GM18498 (cell line): ENCODE results near the gene NXNL1.

ENCODE experiments used
- ATAC-seq: cut with Tn5 transposase; IDR thresholded peaks from one replicate; pipeline ENCODE4 v1.9.1; 2021; ENCODE audit warnings: mild to moderate bottlenecking, moderate library complexity; ENCODE audit not compliant: unreplicated experiment

NXNL1 gene

DNA sequence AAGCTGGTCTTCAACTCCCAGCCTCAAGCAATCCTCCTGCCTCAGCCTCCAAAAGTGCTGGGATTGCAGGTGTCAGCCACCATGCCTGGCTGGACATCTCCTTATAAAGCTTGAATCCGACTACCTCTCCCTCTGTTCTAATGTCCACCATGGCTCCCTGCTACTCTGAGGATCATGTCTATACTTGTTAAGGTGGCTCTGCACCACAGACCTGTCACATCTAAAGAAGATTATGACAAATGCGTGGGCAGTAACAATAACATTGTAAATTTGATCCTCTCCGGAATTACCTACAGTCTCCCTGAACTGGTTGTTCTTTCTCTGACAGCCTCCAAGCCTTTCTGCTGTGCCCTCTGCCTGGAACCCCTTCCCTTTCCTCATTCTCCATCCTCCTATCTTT, 1.8 kb downstream of the NXNL1 start:
- no peak for ATAC-seq

DNA sequence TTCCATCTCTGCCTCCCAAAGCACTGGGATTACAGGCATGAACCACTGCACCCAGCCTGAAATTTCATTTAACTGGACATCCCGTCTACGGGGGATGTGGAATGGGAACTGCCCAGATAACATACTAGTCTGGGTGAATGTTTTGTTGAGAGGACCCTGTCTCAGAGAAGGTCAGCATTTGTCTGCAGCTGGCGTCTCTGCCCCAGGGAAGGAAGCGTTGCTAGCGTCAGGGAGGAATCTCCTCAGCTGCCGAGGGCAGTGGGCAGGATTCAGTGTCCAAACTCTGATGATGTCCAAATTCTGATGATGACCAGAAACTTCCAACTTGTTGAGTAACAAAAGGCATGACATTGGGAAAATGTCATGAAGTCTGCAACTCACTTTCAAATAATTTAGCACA, 3.1 kb downstream of the NXNL1 start:
- no peak for ATAC-seq

GRCh38 chr19:17456127-17456526, 4.6 kb downstream of the NXNL1 start:
- no peak for ATAC-seq

DNA sequence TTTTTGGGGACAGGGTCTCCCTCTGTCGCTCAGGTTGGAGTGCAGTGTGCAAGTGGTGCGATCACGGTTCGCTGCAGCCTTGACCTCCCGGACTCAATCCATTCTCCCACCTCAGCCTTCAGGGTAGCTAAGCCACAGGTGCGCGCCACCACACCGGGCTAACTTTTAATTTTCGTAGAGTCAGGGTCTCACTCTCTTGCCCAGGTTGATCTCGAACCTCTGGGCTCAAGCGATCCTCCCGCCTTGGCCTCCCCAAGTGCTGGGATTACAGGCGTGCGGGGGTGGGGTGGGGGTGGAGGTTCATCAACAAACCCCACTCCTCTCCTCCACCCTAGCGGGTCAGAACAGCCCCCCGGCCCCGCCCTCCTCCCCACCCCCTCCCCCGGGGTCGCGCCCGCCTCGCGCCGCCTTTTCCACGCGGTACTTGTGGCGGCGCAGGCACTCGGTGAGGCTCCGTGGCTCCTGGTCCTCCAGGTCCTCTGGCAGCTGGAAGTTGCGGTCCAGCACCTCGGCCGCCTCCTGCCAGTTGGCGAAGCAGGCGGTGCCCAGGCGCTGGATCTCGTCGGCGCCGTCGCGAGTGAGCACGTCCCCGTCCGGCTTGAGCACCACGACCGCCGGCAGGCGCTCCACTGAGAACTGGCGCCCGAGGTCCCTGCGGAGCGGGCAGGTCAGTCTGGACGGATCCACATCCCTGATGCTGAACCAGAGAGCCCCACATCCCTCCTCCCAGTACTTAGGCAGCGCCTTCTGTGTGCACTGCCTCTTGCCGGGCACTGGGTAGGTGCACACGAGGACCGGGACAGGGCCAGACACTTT, 5.2 kb downstream of the NXNL1 start:
- ATAC-seq, result no peak

DNA sequence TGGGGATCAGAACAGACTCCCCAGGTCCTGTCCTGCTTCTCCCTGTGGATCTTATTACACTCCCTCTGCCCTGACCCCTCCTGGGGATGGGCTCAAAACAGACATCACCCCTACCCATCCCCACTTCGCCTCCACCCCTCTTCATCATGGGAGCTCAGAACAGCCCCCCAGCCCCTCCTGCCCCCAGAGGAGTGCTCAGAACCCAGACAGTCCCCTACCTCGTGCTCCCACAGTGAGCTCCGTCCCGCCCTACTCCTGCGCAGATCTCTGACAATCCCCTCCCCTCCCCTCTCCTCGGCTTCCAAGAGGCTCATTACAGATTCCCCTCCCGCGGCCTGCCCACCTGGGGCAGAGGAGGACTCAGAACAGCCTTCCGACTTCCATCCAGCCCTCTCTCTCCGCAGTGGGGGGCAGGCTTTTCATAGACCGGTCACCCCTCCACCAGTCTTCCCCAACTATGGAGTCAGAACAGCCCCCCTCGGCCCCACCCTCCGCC, 6.1 kb downstream of the NXNL1 start:
- ATAC-seq, result no peak

DNA sequence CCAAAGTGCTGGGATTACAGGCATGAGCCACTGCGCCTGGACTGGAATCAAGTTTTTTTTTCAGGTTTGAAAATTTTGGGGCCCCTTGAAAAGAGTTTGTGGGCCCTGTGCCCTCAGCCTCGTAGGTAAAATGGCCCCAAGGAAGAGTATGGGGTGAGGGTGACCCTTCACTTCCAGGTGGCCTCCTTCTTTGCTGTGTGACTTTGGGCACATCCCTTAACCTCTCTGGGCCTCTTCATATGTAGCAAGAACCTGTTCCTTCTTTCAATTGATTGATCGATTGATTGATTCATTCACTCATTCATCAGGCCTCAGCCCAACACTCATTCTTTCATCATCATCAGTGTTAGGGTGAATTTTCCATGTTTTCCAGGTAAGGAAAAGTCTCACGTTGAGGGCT, 8.9 kb downstream of the NXNL1 start:
- no peak for ATAC-seq

DNA sequence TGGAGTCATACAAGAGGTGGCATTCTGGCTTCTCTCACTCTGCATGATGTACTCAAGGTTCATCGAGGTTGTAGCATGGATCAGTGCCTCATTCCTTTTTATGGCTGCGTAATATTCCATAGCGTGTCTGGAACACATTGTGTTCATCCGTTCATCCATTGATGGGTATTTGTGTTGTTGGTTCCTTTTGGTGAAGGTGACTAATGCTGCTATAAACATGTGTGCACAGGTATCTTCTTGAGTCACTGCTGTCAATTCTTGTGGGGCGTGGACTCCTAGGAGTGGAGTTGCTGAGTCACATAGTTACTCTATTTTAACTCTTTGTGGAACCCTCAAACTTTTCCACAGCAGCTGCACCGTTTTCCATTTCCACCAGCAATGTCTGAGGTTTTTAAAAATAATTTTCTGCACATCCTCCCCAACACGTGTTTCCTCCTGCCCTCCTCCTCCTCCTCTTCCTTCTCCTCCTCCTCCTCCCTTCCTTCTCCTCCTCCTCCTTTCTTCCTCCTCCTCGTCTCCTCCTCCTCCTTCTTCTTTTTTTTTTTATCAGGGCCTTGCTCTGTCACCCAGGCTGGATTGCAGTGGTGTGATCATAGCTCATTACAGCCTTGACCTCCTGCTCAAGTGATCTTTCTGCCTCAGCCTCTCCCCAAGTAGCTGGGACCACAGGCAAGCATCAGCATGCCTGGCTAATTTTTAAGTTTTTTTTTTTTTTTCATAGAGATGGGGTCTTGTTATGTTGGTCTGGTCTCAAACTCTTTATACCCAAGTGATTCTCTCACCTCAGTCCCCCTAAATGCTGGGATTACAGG, 10.3 kb downstream of the NXNL1 start:
- no peak for ATAC-seq

DNA sequence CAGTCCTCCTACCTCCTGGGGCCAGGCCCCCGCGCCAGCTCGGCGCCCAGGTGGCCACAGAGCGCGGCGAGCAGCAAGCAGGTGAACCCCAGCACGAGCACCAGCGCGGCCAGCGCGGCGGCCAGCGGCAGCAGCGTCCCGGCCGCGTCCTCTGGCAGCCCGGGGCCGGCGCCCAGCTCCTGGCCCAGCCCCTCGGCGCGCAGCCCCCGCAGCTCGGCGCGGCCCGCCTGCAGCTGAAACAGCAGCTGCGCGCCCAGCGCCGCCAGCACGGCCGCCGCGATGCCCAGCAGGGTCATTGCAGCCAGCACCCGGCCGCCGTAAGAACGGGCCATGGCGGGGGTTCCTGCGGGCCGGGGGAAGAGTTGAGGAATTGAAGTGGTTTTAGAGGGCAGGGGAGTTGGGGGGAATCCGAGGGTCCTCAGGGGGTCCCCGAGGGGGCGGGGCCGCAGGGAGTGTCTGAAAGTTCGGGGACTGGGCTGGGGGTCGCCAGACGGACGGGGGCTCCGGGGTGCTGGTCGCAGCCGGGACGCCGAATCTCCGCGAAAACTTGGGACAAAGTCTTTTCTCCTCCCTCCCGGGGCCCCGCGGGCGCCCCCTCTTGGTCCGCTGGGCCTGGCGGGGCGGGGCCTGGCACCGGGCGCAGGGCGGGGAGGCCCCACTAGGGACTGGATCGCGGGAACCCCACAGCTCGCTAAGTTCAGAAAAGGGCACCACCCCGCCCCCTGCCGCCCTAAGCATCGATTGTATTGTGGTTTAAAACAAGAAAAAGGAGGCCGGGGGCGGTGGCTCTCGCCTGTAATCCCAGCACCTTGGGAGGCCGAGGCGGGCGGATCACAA, 12.4 kb downstream of the NXNL1 start, which contains the start of gene TMEM221:
Gene TMEM221, minus strand, starts transcription at position 538 of the 837 bp plus-strand sequence. Its CDS starts 206 bp downstream, at position 332.
- ATAC-seq, result no peak

GRCh38 chr19:17447704-17448130, 13.0 kb downstream of the NXNL1 start:
- ATAC-seq, result no peak

- ATAC-seq, result no peak
Observed at GRCh38 chr19:17445526-17446165, 15.1 kb downstream of the NXNL1 start.

GRCh38 chr19:17441241-17442021, 19.3 kb downstream of the NXNL1 start:
- ATAC-seq, result no peak

DNA sequence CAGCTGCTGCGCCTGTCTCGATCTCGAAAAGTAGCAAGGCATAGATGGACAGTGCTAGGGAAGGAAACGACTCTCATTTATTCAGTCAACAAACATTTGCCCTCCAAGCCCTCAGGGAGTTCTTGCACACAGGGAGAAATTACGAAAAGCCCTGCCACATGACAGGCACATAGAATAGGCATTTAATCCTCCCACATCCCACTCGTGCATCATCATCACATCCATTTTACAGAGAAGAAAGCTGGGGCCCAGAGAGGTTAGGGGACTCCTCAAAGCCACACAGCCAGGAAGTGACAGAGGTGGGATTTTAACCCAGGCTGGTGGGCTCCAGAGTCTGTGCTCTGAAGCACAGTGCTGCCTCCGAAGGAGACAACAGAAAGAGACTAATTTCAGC, 23.9 kb downstream of the NXNL1 start:
- no peak for ATAC-seq

DNA sequence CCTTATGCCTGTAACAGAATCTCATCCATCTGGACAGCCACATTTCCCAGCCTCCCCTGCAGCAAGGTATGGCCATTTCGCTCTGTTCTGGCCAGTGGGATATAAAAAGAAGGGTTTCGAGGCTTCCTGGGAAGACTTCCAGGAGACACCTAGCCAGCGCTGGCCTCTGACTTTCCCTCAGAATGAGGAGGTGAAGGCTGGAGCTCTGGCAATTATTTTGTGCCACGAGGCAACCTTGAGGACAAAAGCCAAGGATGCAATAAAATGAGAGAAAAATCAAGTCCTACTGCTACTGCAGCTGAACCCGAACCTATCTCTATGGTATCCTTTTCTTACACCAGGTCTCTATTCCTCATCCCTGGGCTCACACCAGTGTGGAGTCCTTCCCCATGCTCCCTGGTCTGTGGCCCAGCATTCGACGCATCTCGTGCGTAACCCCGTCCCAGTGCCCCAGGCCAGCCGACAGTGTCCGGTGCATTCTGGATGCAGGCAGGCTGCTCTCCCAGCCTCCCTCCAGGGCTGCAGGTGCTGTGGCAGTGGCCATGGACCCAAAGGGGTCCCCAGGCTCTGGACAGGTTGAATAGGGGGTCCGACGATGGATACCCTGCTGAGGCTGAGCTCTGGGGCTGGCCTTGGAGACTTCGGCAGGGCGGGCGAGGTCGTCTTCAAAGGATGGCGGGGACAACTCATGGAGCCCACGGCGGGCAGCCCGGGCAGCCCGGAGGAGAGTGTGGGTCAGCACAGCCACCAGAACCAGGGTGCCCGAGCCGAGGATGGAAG, 24.4 kb downstream of the NXNL1 start:
- ATAC-seq, result no peak

DNA sequence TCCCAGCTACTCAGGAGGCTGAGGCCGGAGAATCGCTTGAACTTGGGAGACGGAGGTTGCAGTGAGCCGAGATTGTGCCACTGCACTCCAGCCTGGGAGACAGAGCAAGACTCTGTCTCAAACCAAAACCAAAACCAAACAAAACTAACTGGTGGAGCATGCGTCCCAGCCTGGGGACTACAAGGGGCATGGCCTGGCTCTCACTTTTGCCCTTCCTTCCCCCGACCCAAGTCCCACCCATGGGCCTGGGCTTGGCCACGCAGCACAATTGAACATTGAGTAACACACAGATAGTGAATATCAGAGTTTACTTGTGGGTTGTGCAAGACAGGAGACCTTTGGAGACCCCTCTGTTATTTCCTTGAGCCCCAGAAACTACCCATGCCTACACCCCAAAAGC, 25.5 kb downstream of the NXNL1 start:
- no peak for ATAC-seq

- ATAC-seq, result no peak
Observed at GRCh38 chr19:17431417-17431816, 29.3 kb downstream of the NXNL1 start.

GRCh38 chr19:17429641-17430113, 31.0 kb downstream of the NXNL1 start:
- ATAC-seq, result no peak

DNA sequence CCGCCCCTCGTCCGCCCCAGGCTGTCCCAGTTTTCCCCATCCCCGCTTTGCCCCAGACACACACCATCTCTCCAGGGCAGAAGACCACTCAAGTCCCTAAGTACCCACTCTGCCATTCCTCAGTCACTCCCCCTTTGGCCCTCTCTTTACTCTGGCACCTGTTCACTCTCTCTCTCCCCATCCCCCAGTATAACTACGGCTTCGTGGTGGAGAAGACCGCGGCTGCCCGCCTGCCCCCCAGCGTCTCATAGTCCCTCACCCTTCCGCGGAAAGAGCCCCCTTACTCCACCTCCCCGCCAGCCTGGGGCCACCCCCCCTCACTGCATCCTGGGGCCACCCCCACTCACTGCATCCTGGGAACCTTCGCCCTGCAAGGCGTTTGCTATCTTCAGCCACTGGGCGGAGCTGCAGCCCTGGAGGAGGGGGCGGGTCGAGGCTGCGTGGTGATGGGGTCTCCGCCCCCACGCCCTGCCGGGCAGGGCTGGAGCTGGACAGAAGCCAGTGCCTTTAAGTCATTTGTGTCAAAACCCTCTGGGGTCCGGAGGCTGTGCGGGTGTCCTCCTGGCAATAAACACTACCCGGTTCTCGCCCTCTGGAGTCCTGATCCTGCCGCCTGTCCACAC, 35.9 kb downstream of the NXNL1 start:
- no peak for ATAC-seq

DNA sequence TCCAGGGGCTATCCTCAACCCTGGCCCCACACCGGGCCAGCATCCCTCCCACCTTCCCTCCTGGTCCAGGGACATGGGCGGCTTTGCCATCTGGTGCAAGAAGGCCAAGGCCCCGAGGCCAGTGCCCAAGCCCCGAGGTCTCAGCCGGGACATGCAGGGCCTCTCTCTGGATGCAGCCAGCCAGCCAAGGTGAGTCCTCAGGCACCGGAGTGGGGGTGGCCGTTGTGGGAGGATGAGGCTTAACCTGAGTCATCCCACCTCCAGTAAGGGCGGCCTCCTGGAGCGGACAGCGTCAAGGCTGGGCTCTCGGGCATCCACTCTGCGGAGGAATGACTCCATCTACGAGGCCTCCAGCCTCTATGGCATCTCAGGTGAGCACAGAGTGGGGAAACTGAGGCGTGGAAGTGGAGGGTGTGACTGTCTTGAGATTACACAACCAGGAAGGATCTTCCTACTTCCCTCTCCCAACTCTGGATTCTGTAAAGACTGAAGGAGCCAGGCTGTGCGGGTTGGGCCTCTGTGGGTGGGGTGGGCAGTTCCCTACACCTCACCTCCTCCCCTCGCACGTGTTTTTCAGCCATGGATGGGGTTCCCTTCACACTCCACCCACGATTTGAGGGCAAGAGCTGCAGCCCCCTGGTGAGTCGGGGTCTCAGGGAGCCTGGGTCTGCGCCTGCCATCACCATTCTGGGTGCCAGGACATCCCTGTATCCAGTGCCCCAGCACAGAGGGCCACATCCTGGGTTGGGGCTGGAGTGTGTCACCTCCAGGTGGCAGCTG, 37.1 kb downstream of the NXNL1 start:
- no peak for ATAC-seq
